PFSK-1 (cell line): ENCODE data around the gene ABCA1.

Experiments
- FOXP2 ChIP-seq: optimal IDR thresholded peaks from 2 replicates; pipeline ENCODE3; 2011; ENCODE audit warnings: borderline replicate concordance, control low read depth, inconsistent platforms; ENCODE audit not compliant: insufficient read depth; ENCODE audit errors: extremely low read length, extremely low read depth
- POLR2AphosphoS5 ChIP-seq: IDR thresholded peaks from 2 replicates; pipeline ENCODE4 v1.6.1; 2012; ENCODE audit warnings: low read depth, mild to moderate bottlenecking, control low read depth, low read length, moderate library complexity
- SIN3A ChIP-seq: IDR thresholded peaks from 2 replicates; pipeline ENCODE4 v1.6.1; 2012; ENCODE audit warnings: mild to moderate bottlenecking, low read length, moderate library complexity, borderline replicate concordance; ENCODE audit not compliant: insufficient read depth
- TAF1 ChIP-seq: IDR thresholded peaks from 2 replicates; pipeline ENCODE4 v1.6.1; 2012; ENCODE audit warnings: low read length, control low read depth, borderline replicate concordance; ENCODE audit not compliant: insufficient read depth
- TF ChIP-seq, protein P1 (sequence below), 2 experiments: IDR thresholded peaks; 2 replicates each; pipeline versions ENCODE4 v1.6.1 to v1.8.0; 2011 to 2012; ENCODE audit warnings: low read depth in 2 of 2, low read length in 2 of 2, control low read depth in 1 of 2, inconsistent platforms in 1 of 2, mild to moderate bottlenecking in 1 of 2, moderate library complexity in 1 of 2; ENCODE audit not compliant: insufficient read depth in 1 of 2

Gene ABCA1

DNA sequence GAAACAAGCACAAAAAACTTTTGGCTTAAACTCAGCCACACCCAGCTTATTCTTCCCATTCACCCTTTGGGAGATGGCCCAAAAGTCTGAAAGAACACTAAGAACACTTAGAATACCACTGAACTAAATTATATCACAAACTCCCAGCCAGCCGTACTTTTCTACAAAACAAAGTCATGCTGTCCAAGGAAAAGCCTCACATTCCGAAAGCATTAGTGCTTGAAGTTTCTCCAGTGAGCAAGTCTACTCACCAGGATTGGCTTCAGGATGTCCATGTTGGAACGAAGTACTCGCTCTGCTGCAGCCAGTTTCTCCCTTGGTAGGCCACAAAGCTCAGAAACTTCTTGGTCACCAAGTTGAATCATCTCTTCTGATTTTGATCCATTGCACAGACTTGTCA lies 69.7 kb downstream of the ABCA1 start:
- TF ChIP-seq TAF1: no peak
- TF ChIP-seq SIN3A: no peak
- TF ChIP-seq, protein P1, sequence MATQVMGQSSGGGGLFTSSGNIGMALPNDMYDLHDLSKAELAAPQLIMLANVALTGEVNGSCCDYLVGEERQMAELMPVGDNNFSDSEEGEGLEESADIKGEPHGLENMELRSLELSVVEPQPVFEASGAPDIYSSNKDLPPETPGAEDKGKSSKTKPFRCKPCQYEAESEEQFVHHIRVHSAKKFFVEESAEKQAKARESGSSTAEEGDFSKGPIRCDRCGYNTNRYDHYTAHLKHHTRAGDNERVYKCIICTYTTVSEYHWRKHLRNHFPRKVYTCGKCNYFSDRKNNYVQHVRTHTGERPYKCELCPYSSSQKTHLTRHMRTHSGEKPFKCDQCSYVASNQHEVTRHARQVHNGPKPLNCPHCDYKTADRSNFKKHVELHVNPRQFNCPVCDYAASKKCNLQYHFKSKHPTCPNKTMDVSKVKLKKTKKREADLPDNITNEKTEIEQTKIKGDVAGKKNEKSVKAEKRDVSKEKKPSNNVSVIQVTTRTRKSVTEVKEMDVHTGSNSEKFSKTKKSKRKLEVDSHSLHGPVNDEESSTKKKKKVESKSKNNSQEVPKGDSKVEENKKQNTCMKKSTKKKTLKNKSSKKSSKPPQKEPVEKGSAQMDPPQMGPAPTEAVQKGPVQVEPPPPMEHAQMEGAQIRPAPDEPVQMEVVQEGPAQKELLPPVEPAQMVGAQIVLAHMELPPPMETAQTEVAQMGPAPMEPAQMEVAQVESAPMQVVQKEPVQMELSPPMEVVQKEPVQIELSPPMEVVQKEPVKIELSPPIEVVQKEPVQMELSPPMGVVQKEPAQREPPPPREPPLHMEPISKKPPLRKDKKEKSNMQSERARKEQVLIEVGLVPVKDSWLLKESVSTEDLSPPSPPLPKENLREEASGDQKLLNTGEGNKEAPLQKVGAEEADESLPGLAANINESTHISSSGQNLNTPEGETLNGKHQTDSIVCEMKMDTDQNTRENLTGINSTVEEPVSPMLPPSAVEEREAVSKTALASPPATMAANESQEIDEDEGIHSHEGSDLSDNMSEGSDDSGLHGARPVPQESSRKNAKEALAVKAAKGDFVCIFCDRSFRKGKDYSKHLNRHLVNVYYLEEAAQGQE (IDR thresholded peaks at IDR 0.05; ENCODE audit: insufficient read depth in 1 of 2, low read depth in 2 of 2, low read length in 2 of 2): no peak
- no peak for TF ChIP-seq FOXP2
- TF ChIP-seq POLR2AphosphoS5: no peak

DNA sequence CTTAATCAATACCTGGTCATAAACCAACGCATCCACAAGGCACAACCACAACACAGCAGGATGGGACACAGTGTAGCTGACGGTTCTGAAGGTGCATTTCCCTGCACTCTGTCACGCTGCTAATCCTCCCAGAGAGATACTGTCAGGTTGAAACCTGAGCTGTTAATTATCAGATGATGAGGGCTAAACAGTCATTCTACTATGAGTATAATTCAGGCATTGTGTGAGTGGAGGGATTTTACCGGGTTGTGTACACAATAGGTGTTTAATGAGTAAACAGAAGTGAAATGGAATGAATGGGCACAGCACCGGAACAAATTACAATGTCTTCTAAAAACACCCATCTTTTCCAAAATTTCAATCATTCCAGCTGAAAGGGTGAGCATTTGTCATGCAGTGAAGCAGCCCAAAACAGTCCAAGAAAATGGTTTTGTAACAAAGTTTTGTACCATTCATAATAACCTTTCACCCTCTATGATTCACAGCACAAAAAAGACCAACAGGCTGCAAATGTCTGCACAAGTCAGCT lies 71.5 kb downstream of the ABCA1 start:
- TF ChIP-seq, protein P1 (IDR thresholded peaks at IDR 0.05; ENCODE audit: insufficient read depth in 1 of 2, low read depth in 2 of 2, low read length in 2 of 2): no peak
- TF ChIP-seq FOXP2 (no peak), TAF1 (no peak), POLR2AphosphoS5 (no peak), SIN3A (no peak)

DNA sequence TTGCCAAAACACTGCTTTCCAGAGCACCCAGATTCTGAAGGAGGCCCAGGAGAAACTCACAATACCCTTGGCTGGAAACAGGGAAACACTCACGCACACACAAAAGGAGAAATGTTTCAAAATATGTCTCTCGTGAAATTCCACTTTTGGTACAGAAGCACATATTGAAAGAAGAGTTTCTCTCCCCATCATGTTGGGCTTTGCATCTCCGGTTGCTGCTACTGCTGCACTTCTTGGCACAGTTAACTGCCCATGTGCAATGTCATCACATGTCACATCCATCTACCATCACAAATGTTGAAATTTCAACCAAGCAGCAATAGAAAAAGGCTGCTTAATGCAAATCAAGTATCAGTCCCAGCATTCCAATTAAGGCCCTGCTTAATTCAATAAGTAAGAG lies 72.1 kb downstream of the ABCA1 start:
- TF ChIP-seq POLR2AphosphoS5: no peak
- TF ChIP-seq SIN3A: no peak
- TF ChIP-seq, protein P1 (IDR thresholded peaks at IDR 0.05; ENCODE audit: insufficient read depth in 1 of 2, low read depth in 2 of 2, low read length in 2 of 2): no peak
- TF ChIP-seq FOXP2: no peak
- no peak for TF ChIP-seq TAF1

DNA sequence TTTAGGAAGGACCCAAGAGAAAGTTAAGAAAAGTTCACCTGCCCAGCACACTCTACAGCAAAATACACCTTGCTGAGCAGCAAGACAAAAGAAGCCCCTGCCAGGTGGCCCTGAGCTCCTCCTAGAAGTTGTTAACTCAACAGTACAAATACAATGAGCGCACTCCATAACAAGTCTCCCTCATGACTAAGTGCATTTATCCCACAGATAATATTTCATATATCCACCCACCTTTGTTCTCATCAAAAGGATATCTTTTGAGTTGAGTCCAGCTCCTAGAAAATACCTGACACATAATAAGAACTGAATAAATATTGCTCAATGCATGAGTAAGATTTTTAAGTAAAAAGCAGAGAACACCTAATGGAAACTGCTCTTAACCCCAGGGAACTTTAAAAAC lies 73.3 kb downstream of the ABCA1 start:
- TF ChIP-seq TAF1 (no peak), POLR2AphosphoS5 (no peak), FOXP2 (no peak), SIN3A (no peak)
- TF ChIP-seq, protein P1 (IDR thresholded peaks at IDR 0.05; ENCODE audit: insufficient read depth in 1 of 2, low read depth in 2 of 2, low read length in 2 of 2): no peak

DNA sequence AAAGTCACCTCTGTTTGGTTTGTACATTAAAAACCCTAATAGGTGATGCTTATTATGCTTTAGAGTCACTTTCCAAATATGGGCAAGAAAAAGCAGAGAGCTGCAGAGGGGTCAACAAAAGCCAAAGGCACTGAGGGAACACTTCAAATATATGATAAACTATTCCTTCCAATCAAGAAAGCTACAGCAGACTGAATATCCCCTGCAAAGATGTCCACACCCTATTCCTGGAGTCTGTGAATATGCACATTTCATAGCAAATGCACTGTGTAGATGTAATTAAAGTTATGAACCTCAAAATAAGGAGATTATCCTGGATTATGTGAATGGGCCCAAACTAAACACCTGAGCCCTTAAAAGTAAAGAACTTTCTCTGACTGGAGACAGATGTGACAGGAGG lies 74.3 kb downstream of the ABCA1 start:
- TF ChIP-seq, protein P1 (IDR thresholded peaks at IDR 0.05; ENCODE audit: insufficient read depth in 1 of 2, low read depth in 2 of 2, low read length in 2 of 2): no peak
- TF ChIP-seq SIN3A (no peak), POLR2AphosphoS5 (no peak), FOXP2 (no peak), TAF1 (no peak)
